Activated naive CD4-positive, alpha-beta T cell treated with anti-CD3 and anti-CD28 coated beads, Interleukin-2, amount 50 U/mL, for 24 hours (primary cell): ENCODE results near the gene CBL.

Experiments
- H3K27ac Mint-ChIP-seq: one replicate; pipeline ENCODE4 v1.8.0; 2021; ENCODE audit warnings: mild to moderate bottlenecking, mixed read lengths
- H3K27me3 Mint-ChIP-seq: one replicate; pipeline ENCODE4 v1.8.0; 2021; ENCODE audit warnings: mixed read lengths
- H3K36me3 Mint-ChIP-seq: one replicate; pipeline ENCODE4 v1.8.0; 2021; ENCODE audit warnings: mixed read lengths
- H3K4me1 Mint-ChIP-seq: one replicate; pipeline ENCODE4 v1.8.0; 2021; ENCODE audit warnings: mixed read lengths
- H3K4me3 Mint-ChIP-seq: one replicate; pipeline ENCODE4 v1.8.0; 2021; ENCODE audit warnings: mild to moderate bottlenecking, mixed read lengths
- H3K9me3 Mint-ChIP-seq: one replicate; pipeline ENCODE4 v1.8.0; 2021; ENCODE audit warnings: mixed read lengths

The CBL gene

GRCh38 chr11:119300198-119300964 is 94.2 kb downstream of the CBL start:
- H3K36me3 Mint-ChIP-seq = peaks cover 31% of the 10 kb centered on the region
- peak overlapping the region; percentile 38 for H3K27ac Mint-ChIP-seq
- no peaks in the 10 kb centered on the region for H3K27me3 Mint-ChIP-seq
- H3K4me1 Mint-ChIP-seq = peaks cover 22% of the 10 kb centered on the region
- H3K4me3 Mint-ChIP-seq = no peak overlapping the region
- H3K9me3 Mint-ChIP-seq = no peaks in the 10 kb centered on the region

- Mint-ChIP-seq H3K27ac (peak overlapping the region; percentile 74), H3K9me3 (no peaks in the 10 kb centered on the region), H3K27me3 (no peaks in the 10 kb centered on the region), H3K36me3 (peaks cover 30% of the 10 kb centered on the region), H3K4me1 (peaks cover 45% of the 10 kb centered on the region), H3K4me3 (no peak overlapping the region)
These were observed 97.1 kb downstream of the CBL start for GRCh38 chr11:119303227-119303718.

- peaks cover 26% of the 10 kb centered on the region for H3K36me3 Mint-ChIP-seq
- no peaks in the 10 kb centered on the region for H3K27me3 Mint-ChIP-seq
- H3K4me3 Mint-ChIP-seq = peak overlapping the region; percentile 68
- peaks cover 45% of the 10 kb centered on the region for H3K4me1 Mint-ChIP-seq
- H3K9me3 Mint-ChIP-seq = no peaks in the 10 kb centered on the region
- H3K27ac Mint-ChIP-seq = peak overlapping the region; percentile 92
These were observed 99.6 kb downstream of the CBL start for GRCh38 chr11:119305556-119306372.

GRCh38 chr11:119306373-119306890 is 100.3 kb downstream of the CBL start:
- Mint-ChIP-seq H3K27ac (peak overlapping the region; percentile 99), H3K27me3 (no peaks in the 10 kb centered on the region), H3K36me3 (peaks cover 22% of the 10 kb centered on the region), H3K4me1 (peaks cover 39% of the 10 kb centered on the region), H3K9me3 (no peaks in the 10 kb centered on the region), H3K4me3 (peak overlapping the region; percentile 76)

GRCh38 chr11:119307219-119307618 is 101.1 kb downstream of the CBL start:
- peak overlapping the region; percentile 99 for H3K27ac Mint-ChIP-seq
- H3K4me3 Mint-ChIP-seq = no peak overlapping the region
- no peaks in the 10 kb centered on the region for H3K27me3 Mint-ChIP-seq
- no peaks in the 10 kb centered on the region for H3K9me3 Mint-ChIP-seq
- peaks cover 20% of the 10 kb centered on the region for H3K36me3 Mint-ChIP-seq
- H3K4me1 Mint-ChIP-seq = peaks cover 37% of the 10 kb centered on the region

- no peaks in the 10 kb centered on the region for H3K27me3 Mint-ChIP-seq
- no peaks in the 10 kb centered on the region for H3K9me3 Mint-ChIP-seq
- no peak overlapping the region for H3K27ac Mint-ChIP-seq
These were observed 101.8 kb downstream of the CBL start for GRCh38 chr11:119307974-119308373.

GRCh38 chr11:119309411-119309810 is 103.3 kb downstream of the CBL start:
- no peaks in the 10 kb centered on the region for H3K27me3 Mint-ChIP-seq
- peaks cover 31% of the 10 kb centered on the region for H3K4me1 Mint-ChIP-seq
- no peaks in the 10 kb centered on the region for H3K9me3 Mint-ChIP-seq
- peaks cover 6% of the 10 kb centered on the region for H3K36me3 Mint-ChIP-seq
- no peak overlapping the region for H3K4me3 Mint-ChIP-seq
- no peak overlapping the region for H3K27ac Mint-ChIP-seq

More at GRCh38 chr11:119307974-119308373, 101.8 kb downstream of the CBL start:
- H3K36me3 Mint-ChIP-seq = peaks cover 14% of the 10 kb centered on the region
- no peak overlapping the region for H3K4me3 Mint-ChIP-seq
- peaks cover 31% of the 10 kb centered on the region for H3K4me1 Mint-ChIP-seq

GRCh38 chr11:119309953-119310681 is 104.0 kb downstream of the CBL start:
- Mint-ChIP-seq H3K27ac (no peak overlapping the region), H3K27me3 (no peaks in the 10 kb centered on the region)

GRCh38 chr11:119310682-119311052 is 104.5 kb downstream of the CBL start:
- Mint-ChIP-seq H3K27ac (peak overlapping the region; percentile 70), H3K9me3 (no peaks in the 10 kb centered on the region), H3K36me3 (peaks cover 2% of the 10 kb centered on the region), H3K4me1 (peaks cover 24% of the 10 kb centered on the region), H3K27me3 (no peaks in the 10 kb centered on the region), H3K4me3 (no peak overlapping the region)

More at GRCh38 chr11:119309953-119310681, 104.0 kb downstream of the CBL start:
- no peaks in the 10 kb centered on the region for H3K9me3 Mint-ChIP-seq
- peaks cover 29% of the 10 kb centered on the region for H3K4me1 Mint-ChIP-seq
- H3K4me3 Mint-ChIP-seq = no peak overlapping the region
- peaks cover 5% of the 10 kb centered on the region for H3K36me3 Mint-ChIP-seq

- no peak overlapping the region for H3K27ac Mint-ChIP-seq
- no peak overlapping the region for H3K4me3 Mint-ChIP-seq
- peaks cover 6% of the 10 kb centered on the region for H3K4me1 Mint-ChIP-seq
- H3K27me3 Mint-ChIP-seq = peaks cover 4% of the 10 kb centered on the region
- no peaks in the 10 kb centered on the region for H3K36me3 Mint-ChIP-seq
- no peaks in the 10 kb centered on the region for H3K9me3 Mint-ChIP-seq
These were observed 108.6 kb downstream of the CBL start for GRCh38 chr11:119314726-119315125.

GRCh38 chr11:119315131-119316015 is 109.2 kb downstream of the CBL start:
- H3K4me1 Mint-ChIP-seq = peaks cover 8% of the 10 kb centered on the region
- peak overlapping the region; percentile 79 for H3K4me3 Mint-ChIP-seq
- H3K27ac Mint-ChIP-seq = no peak overlapping the region
- H3K36me3 Mint-ChIP-seq = no peaks in the 10 kb centered on the region
- H3K27me3 Mint-ChIP-seq = peaks cover 5% of the 10 kb centered on the region
- no peaks in the 10 kb centered on the region for H3K9me3 Mint-ChIP-seq

- peaks cover 8% of the 10 kb centered on the region for H3K4me1 Mint-ChIP-seq
- H3K4me3 Mint-ChIP-seq = peak overlapping the region; percentile 79
- no peak overlapping the region for H3K27ac Mint-ChIP-seq
- no peaks in the 10 kb centered on the region for H3K9me3 Mint-ChIP-seq
- H3K36me3 Mint-ChIP-seq = no peaks in the 10 kb centered on the region
- H3K27me3 Mint-ChIP-seq = peaks cover 5% of the 10 kb centered on the region
These were observed 110.0 kb downstream of the CBL start for GRCh38 chr11:119316016-119316728.

- Mint-ChIP-seq H3K9me3 (no peaks in the 10 kb centered on the region), H3K36me3 (no peaks in the 10 kb centered on the region), H3K27me3 (peaks cover 5% of the 10 kb centered on the region), H3K4me1 (peaks cover 15% of the 10 kb centered on the region), H3K27ac (no peak within 1 kb of the TSS), H3K4me3 (peak within 1 kb of the TSS; percentile 79)
These were observed 110.8 kb downstream of the CBL start, which contains the start of gene MCAM for GRCh38 chr11:119316729-119317591. TSS of gene MCAM (minus strand) at chr11:119317130. CDS start at chr11:119317101, 29 bp downstream.
